Measurements from ENCODE around the gene UPF1. TPM values are rescaled to one million over a fixed set of nuclear protein-coding genes. Genes with fewer than 3 reads are reported as not detected.

The UPF1 gene
- polyA plus RNA-seq, 1 donor: 52.3 TPM

GRCh38 chr19:18834644-18834984, 2.9 kb downstream of the UPF1 start:
- peaks cover 28% of the 10 kb centered on the region for H3K4me1 ChIP-seq (ENCODE audit: control insufficient read depth, insufficient read depth, low read length)
- WGBS (ENCODE audit: insufficient coverage, low lambda C conversion rate): 50% methylated on average over 3 of the region's 4 CpGs
- H3K4me3 ChIP-seq (ENCODE audit: low read length): peak overlapping the region; percentile 90

GRCh38 chr19:18839465-18840287, 7.9 kb downstream of the UPF1 start:
- WGBS (ENCODE audit: insufficient coverage, low lambda C conversion rate): no CpG with 5 or more reads among the region's 15 CpGs
- peak; percentile 45 to 71 for DNase-seq
- Histone ChIP-seq H3K27me3 (ENCODE audit: control insufficient read depth, insufficient read depth, low read length) (no peaks in the 10 kb centered on the region), H3K4me3 (ENCODE audit: low read length) (no peak overlapping the region), H3K36me3 (ENCODE audit: control insufficient read depth, insufficient read depth, low read length) (peaks cover 25% of the 10 kb centered on the region), H3K4me1 (ENCODE audit: control insufficient read depth, insufficient read depth, low read length) (peaks cover 43% of the 10 kb centered on the region), H3K9me3 (ENCODE audit: control insufficient read depth, low read depth, low read length) (no peaks in the 10 kb centered on the region), H3K27ac (ENCODE audit: low read length) (peak overlapping the region; percentile 16)

More at GRCh38 chr19:18834644-18834984, 2.9 kb downstream of the UPF1 start:
- H3K27ac ChIP-seq (ENCODE audit: low read length): peak overlapping the region; percentile 4
- H3K36me3 ChIP-seq (ENCODE audit: control insufficient read depth, insufficient read depth, low read length): peaks cover 22% of the 10 kb centered on the region
- no peaks in the 10 kb centered on the region for H3K9me3 ChIP-seq (ENCODE audit: control insufficient read depth, low read depth, low read length)
- H3K27me3 ChIP-seq (ENCODE audit: control insufficient read depth, insufficient read depth, low read length): peaks cover 2% of the 10 kb centered on the region
- no peak for DNase-seq

GRCh38 chr19:18840288-18841267, 8.8 kb downstream of the UPF1 start:
- no peak for DNase-seq
- Histone ChIP-seq H3K4me3 (ENCODE audit: low read length) (no peak overlapping the region), H3K27me3 (ENCODE audit: control insufficient read depth, insufficient read depth, low read length) (no peaks in the 10 kb centered on the region), H3K27ac (ENCODE audit: low read length) (no peak overlapping the region), H3K4me1 (ENCODE audit: control insufficient read depth, insufficient read depth, low read length) (peaks cover 38% of the 10 kb centered on the region), H3K9me3 (ENCODE audit: control insufficient read depth, low read depth, low read length) (no peaks in the 10 kb centered on the region), H3K36me3 (ENCODE audit: control insufficient read depth, insufficient read depth, low read length) (peaks cover 19% of the 10 kb centered on the region)
- WGBS (ENCODE audit: insufficient coverage, low lambda C conversion rate): 73% methylated on average over 5 of the region's 26 CpGs

- DNase-seq: no peak
- Histone ChIP-seq H3K27me3 (ENCODE audit: control insufficient read depth, insufficient read depth, low read length) (no peaks in the 10 kb centered on the region), H3K36me3 (ENCODE audit: control insufficient read depth, insufficient read depth, low read length) (peaks cover 19% of the 10 kb centered on the region), H3K4me1 (ENCODE audit: control insufficient read depth, insufficient read depth, low read length) (peaks cover 38% of the 10 kb centered on the region), H3K9me3 (ENCODE audit: control insufficient read depth, low read depth, low read length) (no peaks in the 10 kb centered on the region), H3K27ac (ENCODE audit: low read length) (no peak overlapping the region), H3K4me3 (ENCODE audit: low read length) (no peak overlapping the region)
- WGBS (ENCODE audit: insufficient coverage, low lambda C conversion rate): no CpG with 5 or more reads among the region's 15 CpGs
These were observed 9.6 kb downstream of the UPF1 start for GRCh38 chr19:18841400-18841799.

GRCh38 chr19:18842166-18842565, 10.4 kb downstream of the UPF1 start:
- H3K27ac ChIP-seq (ENCODE audit: low read length): no peak overlapping the region
- WGBS (ENCODE audit: insufficient coverage, low lambda C conversion rate): 93% methylated on average over 3 of the region's 7 CpGs
- H3K9me3 ChIP-seq (ENCODE audit: control insufficient read depth, low read depth, low read length): no peaks in the 10 kb centered on the region
- H3K27me3 ChIP-seq (ENCODE audit: control insufficient read depth, insufficient read depth, low read length): no peaks in the 10 kb centered on the region
- DNase-seq: no peak
- peaks cover 19% of the 10 kb centered on the region for H3K36me3 ChIP-seq (ENCODE audit: control insufficient read depth, insufficient read depth, low read length)
- no peak overlapping the region for H3K4me3 ChIP-seq (ENCODE audit: low read length)
- peaks cover 39% of the 10 kb centered on the region for H3K4me1 ChIP-seq (ENCODE audit: control insufficient read depth, insufficient read depth, low read length)

- no peaks in the 10 kb centered on the region for H3K9me3 ChIP-seq (ENCODE audit: control insufficient read depth, low read depth, low read length)
- DNase-seq: peak in 1 of 2 donors; percentile 1
- peaks cover 20% of the 10 kb centered on the region for H3K36me3 ChIP-seq (ENCODE audit: control insufficient read depth, insufficient read depth, low read length)
- H3K27me3 ChIP-seq (ENCODE audit: control insufficient read depth, insufficient read depth, low read length): no peaks in the 10 kb centered on the region
- WGBS (ENCODE audit: insufficient coverage, low lambda C conversion rate): no CpG with 5 or more reads among the region's 7 CpGs
- H3K4me1 ChIP-seq (ENCODE audit: control insufficient read depth, insufficient read depth, low read length): peaks cover 34% of the 10 kb centered on the region
- no peak overlapping the region for H3K27ac ChIP-seq (ENCODE audit: low read length)
- H3K4me3 ChIP-seq (ENCODE audit: low read length): no peak overlapping the region
These were observed 12.2 kb downstream of the UPF1 start for GRCh38 chr19:18843960-18844359.

GRCh38 chr19:18844806-18845329, 13.1 kb downstream of the UPF1 start:
- peaks cover 30% of the 10 kb centered on the region for H3K4me1 ChIP-seq (ENCODE audit: control insufficient read depth, insufficient read depth, low read length)
- H3K36me3 ChIP-seq (ENCODE audit: control insufficient read depth, insufficient read depth, low read length): peaks cover 30% of the 10 kb centered on the region
- no CpG with 5 or more reads among the region's 8 CpGs for WGBS (ENCODE audit: insufficient coverage, low lambda C conversion rate)
- no peak overlapping the region for H3K4me3 ChIP-seq (ENCODE audit: low read length)
- no peak for DNase-seq
- H3K27me3 ChIP-seq (ENCODE audit: control insufficient read depth, insufficient read depth, low read length): no peaks in the 10 kb centered on the region
- no peaks in the 10 kb centered on the region for H3K9me3 ChIP-seq (ENCODE audit: control insufficient read depth, low read depth, low read length)
- no peak overlapping the region for H3K27ac ChIP-seq (ENCODE audit: low read length)

GRCh38 chr19:18845961-18846360, 14.2 kb downstream of the UPF1 start:
- no peak overlapping the region for H3K27ac ChIP-seq (ENCODE audit: low read length)
- no peaks in the 10 kb centered on the region for H3K27me3 ChIP-seq (ENCODE audit: control insufficient read depth, insufficient read depth, low read length)
- H3K4me1 ChIP-seq (ENCODE audit: control insufficient read depth, insufficient read depth, low read length): peaks cover 19% of the 10 kb centered on the region
- H3K9me3 ChIP-seq (ENCODE audit: control insufficient read depth, low read depth, low read length): no peaks in the 10 kb centered on the region
- no peak overlapping the region for H3K4me3 ChIP-seq (ENCODE audit: low read length)
- no peak for DNase-seq
- peaks cover 40% of the 10 kb centered on the region for H3K36me3 ChIP-seq (ENCODE audit: control insufficient read depth, insufficient read depth, low read length)
- WGBS (ENCODE audit: insufficient coverage, low lambda C conversion rate): no CpG with 5 or more reads among the region's 12 CpGs

- no peaks in the 10 kb centered on the region for H3K9me3 ChIP-seq (ENCODE audit: control insufficient read depth, low read depth, low read length)
- H3K4me3 ChIP-seq (ENCODE audit: low read length): no peak overlapping the region
- no peaks in the 10 kb centered on the region for H3K27me3 ChIP-seq (ENCODE audit: control insufficient read depth, insufficient read depth, low read length)
- H3K4me1 ChIP-seq (ENCODE audit: control insufficient read depth, insufficient read depth, low read length): peaks cover 11% of the 10 kb centered on the region
- H3K27ac ChIP-seq (ENCODE audit: low read length): peak overlapping the region; percentile 24
- DNase-seq: peak; percentile 59 to 65
- WGBS (ENCODE audit: insufficient coverage, low lambda C conversion rate): no CpG with 5 or more reads among the region's 19 CpGs
- H3K36me3 ChIP-seq (ENCODE audit: control insufficient read depth, insufficient read depth, low read length): peaks cover 49% of the 10 kb centered on the region
These were observed 15.2 kb downstream of the UPF1 start for GRCh38 chr19:18846862-18847548.

All from large intestine (tissue), 3 donors.